ENCODE measurements around the gene GMNN.

The GMNN gene

DNA sequence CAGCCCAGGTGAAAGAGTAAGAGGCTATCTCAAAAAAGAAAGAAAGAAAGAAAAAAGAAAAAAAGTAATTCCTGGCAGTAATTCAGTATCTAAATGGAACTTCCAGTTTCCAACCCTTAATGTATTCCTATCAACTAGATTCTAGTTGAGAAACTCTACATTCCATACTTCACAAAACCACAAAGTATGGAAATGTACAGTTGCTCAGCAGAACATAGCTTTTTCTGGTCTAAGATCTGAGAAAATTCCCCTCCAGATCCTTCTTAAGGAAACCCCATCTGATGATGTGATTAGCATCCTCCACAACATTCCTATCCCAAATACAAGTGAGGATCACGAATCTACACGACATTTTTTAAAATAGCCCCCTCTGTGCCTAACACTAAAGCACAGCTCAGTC, 20.4 kb downstream of the GMNN start:
- Histone ChIP-seq H3K9me3 (ENCODE audit: control insufficient read depth, low read length) (no peaks in the 10 kb centered on the region), H3K4me3 (ENCODE audit: low read length) (no peak overlapping the region), H3K36me3 (ENCODE audit: control insufficient read depth, insufficient read depth, low read length) (no peaks in the 10 kb centered on the region), H3K27me3 (ENCODE audit: control insufficient read depth, insufficient read depth, low read length) (no peaks in the 10 kb centered on the region), H3K4me1 (ENCODE audit: control insufficient read depth, insufficient read depth, low read length) (peaks cover 3% of the 10 kb centered on the region), H3K9ac (ENCODE audit: low read length) (no peak overlapping the region)

DNA sequence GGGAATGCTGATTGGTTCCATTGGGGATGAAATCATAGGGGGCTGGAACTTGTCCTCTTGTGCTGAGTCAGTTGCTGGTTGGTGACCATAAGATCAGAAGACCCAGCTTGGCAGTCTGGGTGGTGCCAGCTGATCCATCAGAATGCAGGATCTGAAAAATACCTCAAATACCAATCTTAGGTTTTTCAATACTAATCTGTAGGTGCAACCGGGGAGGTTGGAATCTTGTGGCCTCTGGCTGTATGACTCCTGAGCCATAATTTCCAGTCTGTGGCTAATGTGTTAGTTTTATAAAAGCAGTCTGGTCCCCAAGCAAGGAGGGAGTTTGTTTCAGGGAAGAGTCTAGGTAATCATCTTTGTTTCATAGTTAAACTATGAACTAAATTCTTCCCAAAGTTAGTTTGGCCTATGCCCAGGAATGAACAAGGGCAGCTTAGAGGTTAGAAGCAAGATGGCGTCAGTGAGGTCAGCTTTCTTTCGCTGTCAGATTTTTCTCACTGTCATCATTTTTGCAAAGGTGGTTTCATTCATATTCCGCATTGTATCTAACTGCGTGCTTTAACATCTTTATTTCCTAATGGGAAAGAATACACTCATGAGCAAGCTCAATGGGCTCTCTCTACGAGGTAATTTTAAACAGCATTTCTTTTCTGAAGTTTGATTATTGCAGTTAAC, 22.0 kb downstream of the GMNN start:
- Histone ChIP-seq H3K36me3 (ENCODE audit: control insufficient read depth, insufficient read depth, low read length) (no peaks in the 10 kb centered on the region), H3K9me3 (ENCODE audit: control insufficient read depth, low read length) (no peaks in the 10 kb centered on the region), H3K27me3 (ENCODE audit: control insufficient read depth, insufficient read depth, low read length) (no peaks in the 10 kb centered on the region), H3K9ac (ENCODE audit: low read length) (no peak overlapping the region), H3K4me1 (ENCODE audit: control insufficient read depth, insufficient read depth, low read length) (no peaks in the 10 kb centered on the region), H3K4me3 (ENCODE audit: low read length) (no peak overlapping the region)

DNA sequence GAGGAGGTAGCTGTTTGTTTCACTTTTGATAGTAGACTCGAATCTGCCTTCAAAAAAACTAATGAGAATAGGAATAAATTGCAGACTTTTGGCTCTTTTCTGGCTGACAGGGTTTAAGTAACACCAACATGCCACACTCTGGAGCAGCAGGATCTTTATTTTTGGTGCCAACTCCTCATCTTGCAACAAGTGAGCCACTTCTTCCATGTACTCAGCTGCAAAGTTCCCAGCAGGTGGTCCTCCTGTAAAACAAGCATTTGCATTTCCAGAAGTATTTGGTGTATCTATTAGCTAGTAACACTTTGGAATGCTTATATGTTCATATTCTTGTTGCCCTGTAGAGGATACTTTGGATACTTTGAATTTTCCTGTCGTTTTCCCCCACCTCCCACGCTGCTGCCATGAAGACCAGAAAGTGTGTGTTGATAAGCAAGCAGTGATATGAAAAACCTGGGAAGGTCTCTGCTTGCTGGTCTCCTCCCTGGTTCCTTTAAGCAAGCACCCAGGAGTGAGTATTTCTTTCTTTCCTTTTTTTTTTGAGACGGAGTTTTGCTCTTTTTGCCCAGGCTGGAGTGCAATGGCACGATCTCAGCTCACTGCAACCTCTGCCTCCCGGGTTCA, 23.0 kb downstream of the GMNN start:
- Histone ChIP-seq H3K9ac (ENCODE audit: low read length) (no peak overlapping the region), H3K27me3 (ENCODE audit: control insufficient read depth, insufficient read depth, low read length) (no peaks in the 10 kb centered on the region), H3K9me3 (ENCODE audit: control insufficient read depth, low read length) (no peaks in the 10 kb centered on the region), H3K4me3 (ENCODE audit: low read length) (no peak overlapping the region), H3K36me3 (ENCODE audit: control insufficient read depth, insufficient read depth, low read length) (no peaks in the 10 kb centered on the region), H3K4me1 (ENCODE audit: control insufficient read depth, insufficient read depth, low read length) (no peaks in the 10 kb centered on the region)

DNA sequence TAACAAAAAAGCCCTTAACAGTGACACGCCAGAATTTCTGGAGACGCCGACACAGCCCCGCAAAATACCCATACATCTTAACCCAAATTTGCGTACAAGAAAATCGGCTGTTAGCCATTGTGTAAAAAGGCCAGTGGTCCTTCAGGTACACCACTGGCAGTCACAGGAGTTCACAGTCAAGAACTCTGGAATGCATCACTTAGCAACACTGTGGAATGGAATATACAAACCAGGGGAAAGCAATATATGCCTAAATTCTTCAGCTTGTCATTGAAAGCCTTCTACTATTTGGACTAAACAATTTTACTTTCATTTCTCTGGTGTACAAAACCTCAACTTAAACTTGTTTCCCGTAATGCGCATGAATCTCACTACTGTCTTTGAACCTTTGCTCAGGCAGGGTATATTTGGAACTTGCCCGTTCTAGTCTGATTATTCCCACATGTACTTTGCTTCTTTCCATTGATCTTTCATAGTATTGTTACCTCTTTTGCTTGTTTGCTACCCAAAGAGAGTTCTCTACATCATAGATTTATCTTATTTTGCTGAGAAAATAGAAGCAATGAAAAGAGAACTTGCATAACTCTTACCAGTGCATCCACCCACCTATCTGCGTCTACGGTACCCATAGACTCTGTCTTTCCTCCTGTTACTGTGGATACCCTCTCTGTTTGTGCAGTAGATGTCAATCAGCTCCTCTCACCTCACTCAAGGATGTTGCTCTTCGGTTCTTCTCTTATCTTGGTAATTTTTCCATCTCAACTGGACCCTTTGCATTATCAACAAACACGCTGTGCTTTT, 24.2 kb downstream of the GMNN start, which contains the start of gene ARMH2:
Gene ARMH2 (minus strand): TSS at position 178 of the 801 bp plus-strand sequence. CDS start 60 bp downstream, at position 118.
- Histone ChIP-seq H3K4me3 (ENCODE audit: low read length) (no peak within 1 kb of the TSS), H3K4me1 (ENCODE audit: control insufficient read depth, insufficient read depth, low read length) (no peaks in the 10 kb centered on the region), H3K27me3 (ENCODE audit: control insufficient read depth, insufficient read depth, low read length) (no peaks in the 10 kb centered on the region), H3K9ac (ENCODE audit: low read length) (no peak within 1 kb of the TSS), H3K36me3 (ENCODE audit: control insufficient read depth, insufficient read depth, low read length) (no peaks in the 10 kb centered on the region), H3K9me3 (ENCODE audit: control insufficient read depth, low read length) (no peaks in the 10 kb centered on the region)

DNA sequence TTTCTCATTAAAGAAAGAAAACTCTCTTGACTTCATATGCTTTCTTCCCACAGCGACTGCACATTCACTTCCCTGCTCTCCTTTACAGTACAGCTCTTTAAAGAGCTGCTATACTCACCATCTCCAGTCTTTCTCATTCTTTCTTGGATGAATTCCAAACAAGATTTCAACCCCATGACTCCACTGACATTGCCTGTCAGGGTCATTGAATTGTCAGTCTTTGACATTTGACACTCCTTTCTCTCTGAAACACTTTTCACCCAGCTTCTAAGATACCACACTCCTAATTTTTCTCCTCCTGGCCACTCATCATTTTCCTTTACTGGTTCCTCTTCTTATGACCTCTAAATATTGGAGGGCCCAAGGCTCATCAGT, 24.8 kb downstream of the GMNN start:
- H3K9me3 ChIP-seq (ENCODE audit: control insufficient read depth, low read length): no peaks in the 10 kb centered on the region
- no peak overlapping the region for H3K9ac ChIP-seq (ENCODE audit: low read length)
- no peak overlapping the region for H3K4me3 ChIP-seq (ENCODE audit: low read length)
- no peaks in the 10 kb centered on the region for H3K36me3 ChIP-seq (ENCODE audit: control insufficient read depth, insufficient read depth, low read length)
- H3K4me1 ChIP-seq (ENCODE audit: control insufficient read depth, insufficient read depth, low read length): no peaks in the 10 kb centered on the region
- no peaks in the 10 kb centered on the region for H3K27me3 ChIP-seq (ENCODE audit: control insufficient read depth, insufficient read depth, low read length)

DNA sequence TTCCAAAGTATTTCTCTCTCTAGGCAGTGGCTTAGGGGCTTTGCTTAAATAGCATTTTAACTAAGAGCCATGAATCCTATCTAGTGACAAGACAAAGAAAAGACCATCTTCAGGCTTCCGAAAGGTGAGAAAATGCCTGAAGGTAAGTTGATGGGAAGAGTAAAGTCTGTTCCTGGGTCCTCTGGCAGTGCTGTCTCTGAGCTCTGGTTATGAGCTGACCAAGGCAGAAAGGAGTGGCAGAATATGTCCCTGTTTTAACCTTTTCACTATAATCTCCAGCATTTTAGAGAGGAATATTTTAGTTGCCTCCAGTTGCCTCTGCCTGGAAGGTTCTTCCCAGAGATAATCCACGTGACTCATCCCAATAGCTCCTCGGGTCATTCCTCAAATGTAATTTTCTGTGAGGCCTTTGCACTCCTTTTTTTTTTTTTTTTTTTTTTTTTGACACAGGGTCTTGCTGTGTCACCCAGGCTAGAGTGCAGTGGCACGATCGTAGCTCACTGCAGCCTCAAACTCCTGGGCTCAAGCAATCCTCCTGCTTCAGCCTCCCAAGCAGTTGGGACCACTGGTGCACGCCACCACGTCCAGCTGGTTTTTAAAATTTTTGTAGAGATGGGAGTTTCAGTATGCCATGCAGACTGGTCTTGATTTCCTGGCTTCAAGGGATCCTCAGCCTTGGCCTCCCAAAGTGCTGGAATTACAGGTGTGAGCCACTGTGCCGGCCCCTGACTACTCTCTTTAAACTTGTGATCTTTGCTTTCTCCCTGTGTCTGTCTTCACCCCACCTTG, 27.7 kb downstream of the GMNN start:
- no peaks in the 10 kb centered on the region for H3K9me3 ChIP-seq (ENCODE audit: control insufficient read depth, low read length)
- H3K4me1 ChIP-seq (ENCODE audit: control insufficient read depth, insufficient read depth, low read length): no peaks in the 10 kb centered on the region
- H3K27me3 ChIP-seq (ENCODE audit: control insufficient read depth, insufficient read depth, low read length): no peaks in the 10 kb centered on the region
- H3K4me3 ChIP-seq (ENCODE audit: low read length): no peak overlapping the region
- no peaks in the 10 kb centered on the region for H3K36me3 ChIP-seq (ENCODE audit: control insufficient read depth, insufficient read depth, low read length)
- no peak overlapping the region for H3K9ac ChIP-seq (ENCODE audit: low read length)

DNA sequence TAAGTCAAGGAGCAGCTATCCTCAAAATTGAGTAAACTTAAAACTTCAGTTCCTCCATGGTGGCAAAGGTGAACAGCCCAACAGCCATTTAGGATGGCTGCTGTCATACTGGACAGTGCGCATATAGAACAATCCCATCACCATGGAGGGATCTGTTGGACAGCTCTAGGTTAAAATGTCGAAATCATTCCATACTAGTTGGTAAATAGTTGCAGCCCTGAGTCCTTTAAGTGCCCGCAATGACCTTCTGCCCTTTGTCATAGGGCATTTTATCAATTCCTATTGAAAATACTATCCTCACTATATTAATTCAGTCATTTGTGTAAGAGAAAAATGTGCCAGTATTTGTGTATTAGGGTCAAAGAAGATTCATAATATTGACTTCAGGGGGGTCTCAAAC, 32.8 kb downstream of the GMNN start:
- Histone ChIP-seq H3K9me3 (ENCODE audit: control insufficient read depth, low read length) (no peaks in the 10 kb centered on the region), H3K36me3 (ENCODE audit: control insufficient read depth, insufficient read depth, low read length) (no peaks in the 10 kb centered on the region), H3K9ac (ENCODE audit: low read length) (no peak overlapping the region), H3K4me1 (ENCODE audit: control insufficient read depth, insufficient read depth, low read length) (no peaks in the 10 kb centered on the region), H3K4me3 (ENCODE audit: low read length) (no peak overlapping the region), H3K27me3 (ENCODE audit: control insufficient read depth, insufficient read depth, low read length) (no peaks in the 10 kb centered on the region)

DNA sequence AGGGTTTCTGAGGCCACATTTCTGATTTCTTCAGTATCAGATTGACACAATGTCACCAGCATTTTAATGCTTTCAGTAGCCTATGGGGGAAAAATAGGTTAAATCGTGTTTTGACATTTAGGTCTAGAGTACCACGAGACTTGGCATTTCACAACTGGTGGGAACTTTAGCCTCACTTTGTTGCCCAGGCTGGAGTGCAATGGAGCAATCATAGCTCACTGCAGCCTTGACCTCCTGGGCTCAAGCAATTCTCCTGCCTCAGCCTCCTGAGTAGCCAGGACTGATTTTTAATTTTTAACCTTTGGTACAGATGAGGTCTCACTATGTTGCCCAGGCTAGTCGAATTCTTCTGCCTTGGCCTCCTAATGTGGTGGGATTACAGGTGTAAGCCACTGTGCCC, 35.0 kb downstream of the GMNN start:
- no peak overlapping the region for H3K4me3 ChIP-seq (ENCODE audit: low read length)
- H3K27me3 ChIP-seq (ENCODE audit: control insufficient read depth, insufficient read depth, low read length): no peaks in the 10 kb centered on the region
- H3K9me3 ChIP-seq (ENCODE audit: control insufficient read depth, low read length): no peaks in the 10 kb centered on the region
- H3K9ac ChIP-seq (ENCODE audit: low read length): no peak overlapping the region
- H3K36me3 ChIP-seq (ENCODE audit: control insufficient read depth, insufficient read depth, low read length): no peaks in the 10 kb centered on the region
- no peaks in the 10 kb centered on the region for H3K4me1 ChIP-seq (ENCODE audit: control insufficient read depth, insufficient read depth, low read length)

DNA sequence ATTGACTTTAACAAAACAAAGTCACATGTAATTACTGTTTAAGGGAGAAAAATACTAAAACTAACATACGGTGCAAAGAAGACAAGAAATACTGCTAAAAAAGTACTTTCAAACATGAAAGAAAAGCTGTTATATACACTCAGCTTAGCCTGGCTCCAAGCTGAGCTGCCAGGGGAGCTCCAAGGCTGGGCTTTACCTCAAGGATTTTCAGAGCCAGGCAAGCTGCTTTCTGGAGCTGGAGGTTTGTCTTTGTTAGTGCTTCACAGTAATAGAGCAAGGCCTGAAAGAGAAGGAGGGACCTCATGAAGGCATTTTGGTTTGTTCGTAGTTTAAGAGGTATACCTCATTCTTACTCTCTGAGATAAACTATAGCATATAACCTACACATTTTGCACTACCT, 43.6 kb downstream of the GMNN start:
- Histone ChIP-seq H3K4me1 (ENCODE audit: control insufficient read depth, insufficient read depth, low read length) (no peaks in the 10 kb centered on the region), H3K4me3 (ENCODE audit: low read length) (no peak overlapping the region)

DNA sequence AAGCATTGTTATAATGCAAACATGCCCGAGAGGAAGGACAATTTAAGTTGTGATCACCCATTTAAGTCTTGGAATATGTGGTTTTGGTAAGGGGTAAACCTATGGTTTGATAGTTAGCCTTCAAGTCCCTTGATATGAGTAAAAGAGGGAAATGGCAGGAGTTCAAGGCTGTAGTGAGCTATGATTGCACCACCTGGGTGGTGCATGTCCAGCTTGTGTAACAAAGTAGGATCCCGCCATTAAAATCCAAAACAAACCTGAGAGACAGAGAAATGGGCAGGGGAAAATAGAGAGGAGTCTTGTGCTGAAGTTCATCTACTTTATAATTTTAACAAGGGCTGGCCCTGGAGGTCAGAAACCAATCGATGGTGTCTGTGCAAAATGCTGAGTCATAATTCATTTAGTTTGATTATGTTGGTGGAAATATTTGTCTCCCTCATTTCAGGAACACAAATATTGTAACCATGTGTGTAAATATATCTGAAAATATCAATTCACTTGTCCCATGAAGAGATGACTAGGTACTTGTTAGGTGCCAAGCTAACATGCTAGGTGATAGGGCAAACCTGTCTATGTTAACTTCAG, 47.2 kb downstream of the GMNN start:
- no peak overlapping the region for H3K4me3 ChIP-seq (ENCODE audit: low read length)
- no peaks in the 10 kb centered on the region for H3K9me3 ChIP-seq (ENCODE audit: control insufficient read depth, low read length)
- H3K27me3 ChIP-seq (ENCODE audit: control insufficient read depth, insufficient read depth, low read length): no peaks in the 10 kb centered on the region
- H3K36me3 ChIP-seq (ENCODE audit: control insufficient read depth, insufficient read depth, low read length): no peaks in the 10 kb centered on the region
- no peaks in the 10 kb centered on the region for H3K4me1 ChIP-seq (ENCODE audit: control insufficient read depth, insufficient read depth, low read length)
- H3K9ac ChIP-seq (ENCODE audit: low read length): no peak overlapping the region

More for the DNA sequence above, 43.6 kb downstream of the GMNN start:
- no peaks in the 10 kb centered on the region for H3K9me3 ChIP-seq (ENCODE audit: control insufficient read depth, low read length)
- H3K9ac ChIP-seq (ENCODE audit: low read length): no peak overlapping the region
- no peaks in the 10 kb centered on the region for H3K27me3 ChIP-seq (ENCODE audit: control insufficient read depth, insufficient read depth, low read length)
- no peaks in the 10 kb centered on the region for H3K36me3 ChIP-seq (ENCODE audit: control insufficient read depth, insufficient read depth, low read length)

DNA sequence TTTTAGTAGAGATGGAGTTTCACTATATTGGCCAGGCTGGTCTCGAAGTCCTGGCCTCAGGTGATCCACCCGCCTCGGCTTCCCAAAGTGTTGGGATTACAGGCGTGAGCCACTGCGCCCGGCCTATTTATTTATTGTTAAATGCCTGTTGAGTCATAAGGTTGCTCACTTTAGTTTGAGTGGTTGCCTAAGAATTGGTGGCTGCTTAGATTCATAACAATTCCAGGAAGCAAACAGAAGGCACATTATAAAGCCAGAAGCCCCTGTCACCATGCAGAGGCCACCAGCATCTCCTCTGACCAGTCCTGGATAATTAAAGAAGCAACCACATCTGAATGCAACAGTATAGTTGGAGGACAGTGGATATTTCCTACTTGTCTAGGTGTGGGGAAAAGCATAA, 48.0 kb downstream of the GMNN start:
- H3K9ac ChIP-seq (ENCODE audit: low read length): no peak overlapping the region
- no peaks in the 10 kb centered on the region for H3K36me3 ChIP-seq (ENCODE audit: control insufficient read depth, insufficient read depth, low read length)
- H3K27me3 ChIP-seq (ENCODE audit: control insufficient read depth, insufficient read depth, low read length): no peaks in the 10 kb centered on the region
- no peaks in the 10 kb centered on the region for H3K9me3 ChIP-seq (ENCODE audit: control insufficient read depth, low read length)
- no peak overlapping the region for H3K4me3 ChIP-seq (ENCODE audit: low read length)
- H3K4me1 ChIP-seq (ENCODE audit: control insufficient read depth, insufficient read depth, low read length): no peaks in the 10 kb centered on the region
